Neural cell (in vitro differentiated cells): ENCODE results near the gene SSBP4. TPM values are rescaled to one million over a fixed set of nuclear protein-coding genes. Genes with fewer than 3 reads are reported as not detected.

ENCODE experiments used
- H2AFZ ChIP-seq: fragments of 200-600, 300-800 bp; sonication (generic), shearing (Covaris generic); 2 replicates; pipeline ENCODE4 v1.6.0; 2014; ENCODE audit warnings: low read depth, mild to moderate bottlenecking, antibody characterized with exemption, low read length, moderate library complexity
- H3F3A ChIP-seq: fragments of 200-600 bp; shearing (Covaris generic); 2 replicates; pipeline ENCODE4 v1.6.1; 2016; ENCODE audit warnings: mild to moderate bottlenecking, moderate library complexity, mixed read lengths, antibody characterized with exemption, low read length; ENCODE audit not compliant: insufficient read depth, poor library complexity, severe bottlenecking
- H3K27ac ChIP-seq: fragments of 200-600, 300-800 bp; sonication (generic), shearing (Covaris generic); 2 replicates; pipeline ENCODE4 v1.5.1; 2014; ENCODE audit warnings: mild to moderate bottlenecking, low read length, moderate library complexity
- H3K27me3 ChIP-seq: fragments of 300-800, 200-600 bp; sonication (generic), shearing (Covaris generic); 2 replicates; pipeline ENCODE4 v1.6.0; 2014; ENCODE audit warnings: mild to moderate bottlenecking, low read depth, low read length, moderate library complexity; ENCODE audit not compliant: insufficient read depth
- H3K36me3 ChIP-seq: fragments of 300-800, 200-600 bp; sonication (generic), shearing (Covaris generic); 2 replicates; pipeline ENCODE4 v1.5.1; 2014; ENCODE audit warnings: mild to moderate bottlenecking, antibody characterized with exemption, low read length, moderate library complexity; ENCODE audit not compliant: insufficient read depth
- H3K4me2 ChIP-seq: fragments of 300-800, 200-600 bp; sonication (generic), shearing (Covaris generic); 2 replicates; pipeline ENCODE4 v1.6.0; 2014; ENCODE audit warnings: mild to moderate bottlenecking, low read length
- H3K4me3 ChIP-seq: fragments of 300-800, 200-600 bp; sonication (generic), shearing (Covaris generic); 2 replicates; pipeline ENCODE4 v1.5.1; 2014; ENCODE audit warnings: mild to moderate bottlenecking, low read length, moderate library complexity
- H3K79me2 ChIP-seq: fragments of 200-600 bp; shearing (Covaris generic); replicated peaks from 2 replicates; pipeline ENCODE4 v1.6.0; 2014; ENCODE audit warnings: mild to moderate bottlenecking, low read length, moderate library complexity; ENCODE audit not compliant: insufficient read depth
- H3K9ac ChIP-seq: fragments of 300-800, 200-600 bp; sonication (generic), shearing (Covaris generic); 2 replicates; pipeline ENCODE4 v1.6.1; 2016; ENCODE audit warnings: mild to moderate bottlenecking, low read length, mixed read lengths
- H3K9me2 ChIP-seq: fragments of 200-600 bp; shearing (Covaris generic); 2 replicates; pipeline ENCODE4 v1.6.1; 2016; ENCODE audit warnings: mild to moderate bottlenecking, low read length, mixed read lengths; ENCODE audit not compliant: insufficient read depth
- H3K9me3 ChIP-seq: fragments of 200-600, 300-800 bp; sonication (generic), shearing (Covaris generic); 2 replicates; pipeline ENCODE4 v1.6.1; 2016; ENCODE audit warnings: mild to moderate bottlenecking, mixed run types, low read length, moderate library complexity, mixed read lengths
- H4K20me1 ChIP-seq: fragments of 200-600 bp; shearing (Covaris generic); 2 replicates; pipeline ENCODE4 v1.6.1; 2016; ENCODE audit warnings: mild to moderate bottlenecking, mixed run types; ENCODE audit not compliant: insufficient read depth
- CTCF ChIP-seq: fragments of 450-650 bp; IDR thresholded peaks from 2 replicates; pipeline ENCODE4 v1.5.1; 2014; ENCODE audit warnings: antibody characterized with exemption, mild to moderate bottlenecking, moderate library complexity; ENCODE audit not compliant: poor library complexity, severe bottlenecking
- EP300 ChIP-seq: fragments of 450-650 bp; conservative IDR thresholded peaks from 2 replicates; pipeline ENCODE4 v1.6.1; 2014; ENCODE audit warnings: antibody characterized with exemption, mild to moderate bottlenecking, moderate library complexity; ENCODE audit not compliant: poor library complexity, severe bottlenecking
- EZH2 ChIP-seq: fragments of 200-600, 300-800 bp; shearing (Covaris generic), sonication (generic); IDR thresholded peaks from 2 replicates; pipeline ENCODE4 v1.6.1; 2014; ENCODE audit warnings: antibody characterized with exemption, low read length, borderline replicate concordance, mild to moderate bottlenecking; ENCODE audit not compliant: insufficient read depth, poor library complexity, severe bottlenecking
- MXI1 ChIP-seq: fragments of 450-650 bp; conservative IDR thresholded peaks from 2 replicates; pipeline ENCODE4 v1.6.1; 2014; ENCODE audit warnings: antibody characterized with exemption, mild to moderate bottlenecking; ENCODE audit not compliant: poor library complexity, severe bottlenecking
- POLR2AphosphoS5 ChIP-seq: IDR thresholded peaks from 2 replicates; pipeline ENCODE4 v1.6.1; 2012
- RAD21 ChIP-seq: fragments of 450-650 bp; conservative IDR thresholded peaks from 2 replicates; pipeline ENCODE4 v1.6.1; 2014; ENCODE audit warnings: antibody characterized with exemption, mild to moderate bottlenecking, moderate library complexity
- REST ChIP-seq: IDR thresholded peaks from 2 replicates; pipeline ENCODE4 v1.6.1; 2012; ENCODE audit warnings: borderline replicate concordance
- SMC3 ChIP-seq: fragments of 450-650 bp; conservative IDR thresholded peaks from 2 replicates; pipeline ENCODE4 v1.6.1; 2014; ENCODE audit warnings: antibody characterized with exemption, mild to moderate bottlenecking, moderate library complexity; ENCODE audit not compliant: poor library complexity
- TAF1 ChIP-seq: IDR thresholded peaks from 2 replicates; pipeline ENCODE4 v1.6.1; 2012; ENCODE audit warnings: low read depth
- polyA plus RNA-seq: library from polyadenylated mRNA; depleted of rRNA; stranded (reverse); fragments of >200 nt; gene quantifications from 2 replicates; pipeline ENCODE4 v1.2.3, GENCODE V29; 2014

Gene SSBP4
- polyA plus RNA-seq, 1 donor from 2014 or later: 166 TPM

- no peak overlapping the region for H3K27ac ChIP-seq
- no peak overlapping the region for H3K9ac ChIP-seq
Observed at GRCh38 chr19:18465214-18465963, 46.2 kb downstream of the SSBP4 start.

GRCh38 chr19:18465964-18466339 is 46.8 kb downstream of the SSBP4 start:
- no peak overlapping the region for H2AFZ ChIP-seq
- H3K79me2 ChIP-seq: no peaks in the 10 kb centered on the region
- TF ChIP-seq SMC3 (no peak), EZH2 (no peak), TAF1 (no peak), CTCF (no peak), RAD21 (no peak), EP300 (no peak), POLR2AphosphoS5 (no peak), MXI1 (no peak), REST (no peak)
- no peaks in the 10 kb centered on the region for H3K36me3 ChIP-seq
- no peaks in the 10 kb centered on the region for H3K9me3 ChIP-seq
- H3K9ac ChIP-seq: no peak overlapping the region
- H3K4me2 ChIP-seq: no peak overlapping the region
- H4K20me1 ChIP-seq: no peaks in the 10 kb centered on the region
- H3K4me3 ChIP-seq: no peak overlapping the region
- H3K9me2 ChIP-seq: no peaks in the 10 kb centered on the region
- H3K27me3 ChIP-seq: no peaks in the 10 kb centered on the region
- H3F3A ChIP-seq: no peaks in the 10 kb centered on the region
- no peak overlapping the region for H3K27ac ChIP-seq

More at GRCh38 chr19:18465214-18465963, 46.2 kb downstream of the SSBP4 start:
- H2AFZ ChIP-seq: no peak overlapping the region
- H3K27me3 ChIP-seq: no peaks in the 10 kb centered on the region
- H3K4me3 ChIP-seq: no peak overlapping the region
- H3K9me3 ChIP-seq: no peaks in the 10 kb centered on the region
- no peaks in the 10 kb centered on the region for H3F3A ChIP-seq
- no peaks in the 10 kb centered on the region for H4K20me1 ChIP-seq
- TF ChIP-seq EZH2 (no peak), POLR2AphosphoS5 (no peak), RAD21 (no peak), CTCF (no peak), MXI1 (no peak), SMC3 (no peak)
- no peaks in the 10 kb centered on the region for H3K9me2 ChIP-seq
- H3K79me2 ChIP-seq: no peaks in the 10 kb centered on the region
- no peak overlapping the region for H3K4me2 ChIP-seq
- no peaks in the 10 kb centered on the region for H3K36me3 ChIP-seq
